GM18498 (cell line): ENCODE data around the gene GPR31.
"Not testable (repeated sequence)": the region's sequence is repeated elsewhere in the genome, so short reads cannot be mapped to it uniquely, and the experiment has no call there.

Experiments
- ATAC-seq: cut with Tn5 transposase; IDR thresholded peaks from one replicate; pipeline ENCODE4 v1.9.1; 2021; ENCODE audit warnings: mild to moderate bottlenecking, moderate library complexity; ENCODE audit not compliant: unreplicated experiment

The GPR31 gene

DNA sequence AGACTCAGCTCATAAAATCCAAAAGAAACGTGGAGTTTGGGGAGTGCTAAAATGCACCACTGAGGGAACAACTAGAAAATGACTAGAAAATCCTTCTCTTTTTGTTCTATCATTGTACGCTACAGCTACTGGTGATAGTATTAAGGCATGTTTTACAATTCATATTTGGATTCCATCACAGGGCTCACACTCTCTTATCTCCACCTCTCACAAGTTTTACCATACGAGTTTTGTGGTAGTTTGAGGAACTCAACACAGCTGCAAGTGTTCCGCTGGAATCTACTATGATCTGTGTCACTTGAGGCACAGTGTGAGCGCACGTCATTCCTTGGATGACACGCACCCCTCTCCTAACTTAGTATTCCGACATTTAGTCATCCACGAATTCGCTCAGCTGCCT, 9.9 kb upstream of the GPR31 start:
- ATAC-seq, result not testable (repeated sequence)

DNA sequence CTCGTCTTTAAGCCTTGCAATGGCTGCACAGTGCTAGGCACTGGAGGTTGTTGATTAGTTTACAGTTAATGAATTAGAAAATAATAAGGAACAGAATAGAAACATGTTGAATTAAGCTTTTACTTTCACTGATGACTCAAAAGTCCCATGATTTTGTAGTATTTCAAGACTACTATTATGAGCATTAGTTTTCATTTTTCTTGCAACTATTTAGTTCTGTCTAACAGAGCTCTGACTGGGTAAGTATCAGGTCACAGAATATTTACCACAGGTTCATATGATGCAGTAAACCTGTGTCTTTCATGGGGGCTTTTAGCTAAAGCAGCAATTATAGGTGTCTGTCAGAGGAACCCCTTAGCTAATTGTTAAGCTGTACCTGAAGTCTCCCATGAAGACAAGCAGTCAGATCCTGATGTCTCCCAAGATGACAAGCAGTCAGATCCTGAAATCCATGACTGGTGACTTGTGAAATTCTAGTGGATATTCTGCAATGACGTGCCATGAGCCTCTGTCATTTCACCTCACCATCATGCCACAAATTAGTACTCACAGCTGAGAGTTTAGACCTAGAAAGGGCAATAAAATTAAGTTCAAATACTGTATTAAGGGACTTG, 8.2 kb upstream of the GPR31 start:
- ATAC-seq, result no peak

DNA sequence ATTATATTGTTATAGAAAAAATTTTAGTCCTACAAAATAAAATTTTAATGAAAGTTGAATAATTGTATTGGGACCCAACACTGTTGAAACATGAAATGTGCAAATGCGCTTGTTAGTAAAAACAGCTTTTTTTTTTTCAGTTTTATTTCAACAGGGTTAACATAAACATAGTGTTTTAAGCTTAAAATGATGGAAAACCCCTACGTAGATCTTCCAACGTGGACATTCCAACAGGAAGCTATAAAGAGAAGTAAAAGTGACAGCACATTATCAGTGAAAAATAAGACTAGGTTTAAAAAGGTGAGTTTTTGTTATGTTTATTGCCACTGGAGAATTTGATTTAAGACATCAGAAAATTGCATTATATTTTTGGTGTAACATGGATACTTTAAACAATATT, 6.5 kb upstream of the GPR31 start:
- no peak for ATAC-seq

GRCh38 chr6:167163476-167164011, 5.8 kb upstream of the GPR31 start:
- ATAC-seq, result no peak

- ATAC-seq, result no peak
These were observed 4.8 kb upstream of the GPR31 start for GRCh38 chr6:167162591-167162990.

DNA sequence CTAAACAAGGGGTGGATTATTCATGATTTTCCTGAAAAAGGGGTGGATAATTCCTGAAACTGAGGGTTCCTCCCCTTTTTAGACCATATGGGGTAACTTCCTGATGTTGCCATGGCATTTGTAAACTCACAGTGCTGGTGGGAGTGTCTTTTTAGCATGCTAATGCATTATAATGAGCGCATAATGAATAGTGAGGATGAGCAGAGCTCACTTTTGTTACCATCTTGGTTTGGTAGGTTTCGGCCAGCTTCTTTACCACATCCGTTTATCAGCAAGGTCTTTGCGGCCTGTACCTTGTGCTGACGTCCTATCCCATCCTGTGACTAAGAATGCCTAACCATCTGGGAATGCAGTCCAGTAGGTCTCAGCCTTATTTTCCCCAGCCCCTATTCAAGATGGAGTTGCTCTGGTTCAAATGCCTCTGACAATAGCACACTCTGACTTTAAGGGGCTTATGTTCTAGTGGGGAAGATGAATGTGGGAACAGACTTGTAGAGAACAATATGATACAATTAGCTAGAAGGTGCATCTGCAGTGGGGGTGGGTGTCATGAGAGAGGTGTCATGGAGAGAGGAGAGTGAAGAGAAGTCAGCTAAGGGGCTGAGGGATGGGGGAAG, 4.2 kb upstream of the GPR31 start:
- no peak for ATAC-seq

DNA sequence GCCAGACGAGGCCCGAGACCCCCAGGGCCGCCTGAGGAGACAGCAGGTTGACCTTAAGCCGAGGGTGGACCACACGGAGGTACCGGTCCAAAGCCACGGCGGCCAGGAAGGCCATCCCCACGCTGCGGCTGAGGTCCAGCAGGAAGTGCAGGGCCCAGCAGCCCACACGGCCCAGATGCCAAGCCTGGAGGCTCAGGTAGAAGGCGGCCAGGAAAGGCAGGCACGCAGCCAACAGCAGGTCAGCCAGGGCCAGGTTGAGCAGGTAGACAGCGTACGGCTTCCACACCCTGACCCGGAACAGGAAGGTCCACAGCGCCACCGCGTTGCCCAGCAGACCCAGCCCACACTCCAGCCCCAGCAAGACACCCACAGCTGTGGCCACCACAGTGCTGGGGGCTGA, 366 bp downstream of the GPR31 start:
- no peak for ATAC-seq

GRCh38 chr6:167154895-167155294, 2.9 kb downstream of the GPR31 start:
- ATAC-seq, result no peak

GRCh38 chr6:167154291-167154690, 3.5 kb downstream of the GPR31 start:
- no peak for ATAC-seq

DNA sequence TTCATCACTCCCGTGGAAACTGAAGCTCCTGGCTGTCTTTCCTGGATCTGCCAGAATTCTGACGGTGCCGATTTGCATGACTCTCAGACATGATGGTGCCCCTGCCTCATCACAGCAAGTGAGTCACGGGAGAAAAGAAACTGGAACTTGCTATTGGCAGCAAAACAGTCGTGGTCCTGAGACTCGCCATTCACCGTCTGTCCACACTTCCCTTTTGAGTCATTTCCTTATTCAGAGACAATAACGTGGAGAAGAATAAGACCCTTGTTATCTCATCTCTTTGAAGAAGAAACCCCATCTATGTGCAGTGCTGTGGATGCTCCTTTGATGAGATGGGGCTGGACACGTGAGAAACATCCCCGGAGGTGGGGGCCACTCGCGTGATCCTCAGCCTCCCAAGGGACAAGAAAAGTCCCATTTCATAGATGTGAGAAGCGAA, 4.2 kb downstream of the GPR31 start:
- ATAC-seq, result peak; percentile 74

DNA sequence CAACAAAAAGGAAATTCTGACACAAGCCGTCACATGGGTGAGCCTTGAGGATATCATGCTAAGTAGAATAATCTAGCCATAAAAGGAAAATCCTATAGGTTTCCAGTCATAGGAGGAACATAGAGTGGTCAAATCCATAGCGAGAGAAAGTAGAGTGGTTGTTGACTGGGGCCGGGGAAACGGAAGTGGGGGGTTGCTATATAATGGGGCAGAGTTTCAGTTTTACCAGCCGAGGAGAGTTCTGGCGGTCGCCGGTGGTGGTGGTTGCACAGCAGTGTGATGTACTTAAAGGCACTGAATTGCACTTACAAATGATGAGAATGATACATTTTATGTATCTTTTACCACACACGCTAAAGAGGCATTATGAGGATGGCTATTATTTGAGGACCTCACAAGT, 4.9 kb downstream of the GPR31 start:
- peak; percentile 60 for ATAC-seq

GRCh38 chr6:167151648-167152047, 6.1 kb downstream of the GPR31 start:
- peak; percentile 15 for ATAC-seq

DNA sequence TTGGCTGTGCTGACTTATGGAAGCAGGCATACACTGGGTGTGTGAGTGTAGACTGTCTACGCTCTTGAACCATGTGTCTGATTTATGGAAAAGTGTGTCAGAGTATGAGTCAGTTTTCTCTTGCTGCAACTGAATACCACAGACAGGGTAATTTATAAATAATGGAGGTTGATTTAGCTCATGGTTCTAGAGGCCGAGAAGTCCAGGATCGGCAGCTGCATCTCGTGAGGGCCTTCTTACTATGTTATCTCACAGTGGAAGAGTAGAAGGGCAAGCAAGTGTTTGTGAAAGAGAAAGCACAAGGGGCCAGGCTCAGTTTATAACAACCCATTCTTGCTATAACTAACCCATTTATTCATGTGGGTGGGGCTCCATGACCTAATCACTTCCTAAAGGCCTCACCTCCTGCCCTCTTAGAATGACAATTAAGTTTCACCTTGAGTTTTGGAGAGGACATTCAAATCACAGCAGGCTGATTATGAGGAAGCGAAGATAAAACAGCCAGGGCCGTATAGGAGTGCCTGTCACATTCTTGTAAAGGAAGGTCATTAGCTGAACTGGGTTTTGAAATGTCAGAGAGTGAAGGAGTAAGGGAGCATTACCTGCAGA, 6.7 kb downstream of the GPR31 start:
- peak; percentile 49 for ATAC-seq

- ATAC-seq, result no peak
These were observed 8.8 kb downstream of the GPR31 start for GRCh38 chr6:167148997-167149396.

- ATAC-seq, result no peak
These were observed 9.8 kb downstream of the GPR31 start for GRCh38 chr6:167148021-167148420.

DNA sequence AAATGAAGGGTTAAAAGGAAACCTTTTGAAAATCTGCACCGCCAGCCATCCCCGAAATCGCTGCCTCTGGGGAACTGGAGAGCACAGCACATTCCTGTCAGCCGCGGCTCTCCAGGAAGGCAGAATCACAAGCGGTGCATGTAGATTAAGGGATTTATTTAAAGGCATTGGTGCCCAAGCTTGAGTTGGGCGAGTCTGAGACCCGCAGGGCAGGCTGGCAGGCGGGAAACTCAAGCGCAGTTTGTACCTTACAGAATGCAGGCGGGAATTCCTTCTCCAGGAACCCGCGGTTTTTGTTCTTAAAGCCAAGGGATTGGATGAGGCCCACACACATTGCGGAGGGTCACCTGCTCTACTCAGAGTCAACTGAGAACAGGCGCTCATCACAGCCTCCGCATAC, 10.8 kb downstream of the GPR31 start:
- no peak for ATAC-seq

GRCh38 chr6:167146135-167146534, 11.6 kb downstream of the GPR31 start:
- ATAC-seq, result no peak

- ATAC-seq, result no peak
These were observed 12.3 kb downstream of the GPR31 start for GRCh38 chr6:167145461-167145860.

GRCh38 chr6:167143041-167143440, 14.7 kb downstream of the GPR31 start:
- ATAC-seq, result no peak

GRCh38 chr6:167142433-167142761, 15.4 kb downstream of the GPR31 start:
- ATAC-seq, result no peak

DNA sequence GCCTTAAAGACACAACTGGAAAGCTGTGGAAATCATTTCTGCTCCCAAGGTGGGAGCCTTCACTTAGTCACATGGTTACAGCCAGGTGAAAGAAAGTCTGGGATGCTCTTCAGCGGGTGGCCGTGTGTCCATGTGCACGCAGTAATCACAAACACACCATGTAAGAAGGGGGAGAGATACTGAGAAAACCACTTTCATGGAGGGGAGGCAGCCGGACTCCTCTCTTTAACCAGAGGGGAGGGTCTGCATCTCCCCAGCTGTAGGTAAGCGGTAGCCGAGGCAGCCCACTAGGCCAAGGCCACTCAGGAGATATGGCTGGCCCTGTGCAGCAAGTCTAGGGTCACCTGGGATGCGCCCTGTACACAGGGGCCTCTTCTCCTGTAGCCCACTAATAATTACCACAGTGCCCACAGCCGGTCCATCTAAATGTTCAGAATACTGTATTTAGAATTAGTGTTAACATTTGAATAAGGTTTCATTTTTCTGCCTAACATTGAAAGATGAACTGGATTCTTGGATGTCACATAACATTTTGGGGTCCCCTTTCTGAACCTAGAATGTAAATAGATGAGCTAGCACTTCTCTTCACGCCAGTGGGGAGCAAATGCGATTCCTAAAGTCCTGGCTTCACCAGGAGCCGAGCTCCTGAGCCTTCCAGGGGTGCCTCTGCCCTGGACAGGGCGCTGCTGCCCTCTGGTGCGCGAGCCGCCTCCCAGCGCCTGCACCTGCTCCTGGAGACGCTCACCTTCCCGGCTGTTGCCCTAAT, 15.9 kb downstream of the GPR31 start:
- ATAC-seq, result peak; percentile 73
